Activated gamma-delta T cell (primary cell): ENCODE measurements around the gene ADAMTS6.
"Not testable (repeated sequence)": the region's sequence is repeated elsewhere in the genome, so short reads cannot be mapped to it uniquely, and the experiment has no call there.

ENCODE experiments used
- DNase-seq: peaks from one replicate; lab custom pipeline; 2025; lab: John Stamatoyannopoulos, UW

Gene ADAMTS6

GRCh38 chr5:65197531-65198455 lies 283.9 kb downstream of the ADAMTS6 start:
- no peak for DNase-seq

GRCh38 chr5:65194871-65195270 lies 286.8 kb downstream of the ADAMTS6 start:
- no peak for DNase-seq

GRCh38 chr5:65192331-65192730 lies 289.4 kb downstream of the ADAMTS6 start:
- no peak for DNase-seq

GRCh38 chr5:65191554-65192135 lies 290.1 kb downstream of the ADAMTS6 start:
- no peak for DNase-seq

GRCh38 chr5:65190328-65191053 lies 291.2 kb downstream of the ADAMTS6 start:
- no peak for DNase-seq

- DNase-seq = no peak
These were observed 295.0 kb downstream of the ADAMTS6 start for GRCh38 chr5:65186646-65187227.

- no peak for DNase-seq
These were observed 296.3 kb downstream of the ADAMTS6 start for GRCh38 chr5:65185468-65185867.

- no peak for DNase-seq
These were observed 296.9 kb downstream of the ADAMTS6 start for GRCh38 chr5:65184780-65185179.

- not testable (repeated sequence) for DNase-seq
These were observed 307.5 kb downstream of the ADAMTS6 start for GRCh38 chr5:65174231-65174630.

- DNase-seq = no peak
These were observed 308.6 kb downstream of the ADAMTS6 start for GRCh38 chr5:65173130-65173525.

- DNase-seq = no peak
These were observed 309.1 kb downstream of the ADAMTS6 start for GRCh38 chr5:65172486-65173129.

GRCh38 chr5:65171645-65172044 lies 310.1 kb downstream of the ADAMTS6 start:
- DNase-seq = no peak

- DNase-seq = no peak
These were observed 318.0 kb downstream of the ADAMTS6 start for GRCh38 chr5:65163698-65164097.

GRCh38 chr5:65161655-65162054 lies 320.1 kb downstream of the ADAMTS6 start:
- DNase-seq = no peak

GRCh38 chr5:65157906-65158603 lies 323.7 kb downstream of the ADAMTS6 start:
- no peak for DNase-seq

- DNase-seq = no peak
These were observed 324.8 kb downstream of the ADAMTS6 start for GRCh38 chr5:65156933-65157332.

- no peak for DNase-seq
These were observed 329.6 kb downstream of the ADAMTS6 start for GRCh38 chr5:65152131-65152530.

- no peak for DNase-seq
These were observed 330.1 kb downstream of the ADAMTS6 start for GRCh38 chr5:65151614-65152013.

- DNase-seq = no peak
These were observed 331.0 kb downstream of the ADAMTS6 start for GRCh38 chr5:65150599-65151304.

GRCh38 chr5:65149827-65150226 lies 331.9 kb downstream of the ADAMTS6 start:
- DNase-seq = no peak
